A673 (cell line): ENCODE results near the gene UBA6. TPM values are rescaled to one million over a fixed set of nuclear protein-coding genes. Genes with fewer than 3 reads are reported as not detected.

ENCODE experiments used
- BruUV-seq: library from RNA; stranded (reverse); fragments of 400-500 nt; replicated peaks from 2 replicates; lab custom pipeline; 2021; lab: Mats Ljungman, UMichigan
- CTCF ChIA-PET: fragments of 300-600 bp; sonication (Branson Sonifier 250); formaldehyde crosslinking; loops from one replicate; lab custom pipeline; 2022; ENCODE audit warnings: antibody characterized with exemption; lab: Charles Lee
- POLR2A ChIA-PET: fragments of 300-600 bp; sonication (Branson Sonifier 250); formaldehyde crosslinking; loops from one replicate; lab custom pipeline; 2022; ENCODE audit warnings: antibody characterized with exemption; ENCODE audit not compliant: low non-redundant PET; lab: Charles Lee
- DNase-seq: peaks from one replicate; pipeline ENCODE4 v3.0.0-alpha.2; 2015; ENCODE audit warnings: low spot score
- H3K27ac ChIP-seq: fragments of 200-600 bp; sonication (generic); 2 replicates; pipeline ENCODE4 v1.5.1; 2016; ENCODE audit warnings: mixed run types, low read depth, mild to moderate bottlenecking, mixed read lengths, antibody characterized with exemption, low read length; ENCODE audit not compliant: poor library complexity, severe bottlenecking
- H3K27me3 ChIP-seq: fragments of 200-600 bp; sonication (generic); replicated peaks from 2 replicates; pipeline ENCODE4 v1.6.1; 2017; ENCODE audit warnings: mixed run types, low read depth, mild to moderate bottlenecking, mixed read lengths, antibody characterized with exemption, low read length; ENCODE audit not compliant: insufficient read depth, poor library complexity
- H3K36me3 ChIP-seq: fragments of 200-600 bp; sonication (generic); 2 replicates; pipeline ENCODE4 v1.6.1; 2016; ENCODE audit warnings: mixed run types, mild to moderate bottlenecking, mixed read lengths, antibody characterized with exemption, low read length; ENCODE audit not compliant: insufficient read depth, poor library complexity, severe bottlenecking
- H3K4me1 ChIP-seq: fragments of 200-600 bp; sonication (generic); 2 replicates; pipeline ENCODE4 v1.6.1; 2017; ENCODE audit warnings: mixed run types, mild to moderate bottlenecking, mixed read lengths, antibody characterized with exemption, low read length; ENCODE audit not compliant: insufficient read depth, poor library complexity, severe bottlenecking
- H3K4me3 ChIP-seq: fragments of 200-600 bp; sonication (generic); 2 replicates; pipeline ENCODE4 v1.5.1; 2016; ENCODE audit warnings: low read depth, mixed run types, mild to moderate bottlenecking, mixed read lengths, low read length; ENCODE audit not compliant: poor library complexity, severe bottlenecking
- H3K9me3 ChIP-seq: fragments of 200-600 bp; sonication (generic); 2 replicates; pipeline ENCODE4 v1.6.1; 2016; ENCODE audit warnings: mixed run types, low read depth, mild to moderate bottlenecking, mixed read lengths, antibody characterized with exemption, low read length; ENCODE audit not compliant: poor library complexity, severe bottlenecking
- EZH2 ChIP-seq: fragments of 200-600 bp; sonication (generic); IDR thresholded peaks from 2 replicates; pipeline ENCODE4 v1.6.1; 2017; ENCODE audit warnings: borderline replicate concordance, low read depth, mild to moderate bottlenecking, mixed read lengths, antibody characterized with exemption, low read length; ENCODE audit not compliant: poor library complexity, severe bottlenecking
- intact Hi-C: fragments of 100-400 bp; cut with micrococcal nuclease; formaldehyde crosslinking; loops from one replicate; pipeline ENCODE4 v1.10.0; 2022; ENCODE audit not compliant: unreplicated experiment
- total RNA-seq: library from RNA; stranded (reverse); gene quantifications from 2 replicates; pipeline ENCODE4 v1.2.3, GENCODE V29; 2021
- TF ChIP-seq, protein P1 (sequence below): fragments of 300-800, 200-600 bp; sonication (generic); conservative IDR thresholded peaks from 2 replicates; pipeline ENCODE4 v1.5.1; 2017; ENCODE audit warnings: low read depth, mild to moderate bottlenecking, antibody characterized with exemption, low read length, moderate library complexity, mixed read lengths

The UBA6 gene
- total RNA-seq, 1 experiment from 2014 or later = 33.2 TPM

DNA sequence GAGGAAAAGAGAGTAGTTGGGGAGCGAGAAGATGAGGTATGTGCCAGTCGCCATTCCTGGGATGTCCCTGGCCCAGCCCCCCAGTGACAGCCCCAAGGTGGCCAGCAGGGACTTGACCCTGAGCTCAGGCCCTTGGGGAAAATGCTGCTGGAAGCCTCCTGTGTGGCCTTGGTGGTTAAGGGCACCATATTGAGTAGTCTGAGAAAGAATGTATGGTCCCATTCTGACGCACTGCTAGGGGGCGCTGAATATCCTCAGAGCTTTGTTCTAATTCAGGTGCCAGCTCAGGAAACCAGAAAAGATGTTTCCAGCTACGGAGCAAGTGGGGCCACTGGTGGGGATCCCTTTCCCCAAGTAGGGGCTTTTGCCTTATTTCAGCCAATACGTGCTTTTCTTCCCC, 14.0 kb upstream of the UBA6 start:
- no peaks in the 10 kb centered on the region for H3K4me1 ChIP-seq
- H3K9me3 ChIP-seq = no peaks in the 10 kb centered on the region
- H3K27ac ChIP-seq = no peak overlapping the region
- ChIA-PET POLR2A (no interaction called here), CTCF (no interaction called here)
- no peaks in the 10 kb centered on the region for H3K27me3 ChIP-seq
- H3K4me3 ChIP-seq = no peak overlapping the region
- no peaks in the 10 kb centered on the region for H3K36me3 ChIP-seq
- TF ChIP-seq EZH2 = no peak
- TF ChIP-seq, protein P1, sequence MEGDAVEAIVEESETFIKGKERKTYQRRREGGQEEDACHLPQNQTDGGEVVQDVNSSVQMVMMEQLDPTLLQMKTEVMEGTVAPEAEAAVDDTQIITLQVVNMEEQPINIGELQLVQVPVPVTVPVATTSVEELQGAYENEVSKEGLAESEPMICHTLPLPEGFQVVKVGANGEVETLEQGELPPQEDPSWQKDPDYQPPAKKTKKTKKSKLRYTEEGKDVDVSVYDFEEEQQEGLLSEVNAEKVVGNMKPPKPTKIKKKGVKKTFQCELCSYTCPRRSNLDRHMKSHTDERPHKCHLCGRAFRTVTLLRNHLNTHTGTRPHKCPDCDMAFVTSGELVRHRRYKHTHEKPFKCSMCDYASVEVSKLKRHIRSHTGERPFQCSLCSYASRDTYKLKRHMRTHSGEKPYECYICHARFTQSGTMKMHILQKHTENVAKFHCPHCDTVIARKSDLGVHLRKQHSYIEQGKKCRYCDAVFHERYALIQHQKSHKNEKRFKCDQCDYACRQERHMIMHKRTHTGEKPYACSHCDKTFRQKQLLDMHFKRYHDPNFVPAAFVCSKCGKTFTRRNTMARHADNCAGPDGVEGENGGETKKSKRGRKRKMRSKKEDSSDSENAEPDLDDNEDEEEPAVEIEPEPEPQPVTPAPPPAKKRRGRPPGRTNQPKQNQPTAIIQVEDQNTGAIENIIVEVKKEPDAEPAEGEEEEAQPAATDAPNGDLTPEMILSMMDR = no peak
- no peak for DNase-seq
- intact Hi-C loops = no loop called here
- BruUV-seq = no TSS peak

DNA sequence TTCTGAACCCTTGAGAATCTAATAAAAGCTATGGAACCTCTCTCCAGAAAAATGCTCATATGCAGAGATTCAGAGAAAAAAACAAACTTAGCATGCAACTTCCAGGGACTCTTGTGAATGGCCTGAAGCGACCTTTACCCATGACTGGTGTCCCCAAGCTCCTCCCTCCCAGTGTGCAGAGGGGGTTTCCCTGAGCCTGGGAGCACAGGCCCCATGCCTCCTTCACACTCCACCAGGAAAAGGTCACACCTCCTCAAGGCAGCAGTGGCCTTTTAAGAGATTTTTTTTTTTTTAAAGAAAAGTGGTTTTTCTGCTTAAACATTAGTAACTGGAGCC, 13.3 kb upstream of the UBA6 start:
- CTCF ChIA-PET = no interaction called here
- no TSS peak for BruUV-seq
- Histone ChIP-seq H3K27me3 (no peaks in the 10 kb centered on the region), H3K4me1 (no peaks in the 10 kb centered on the region), H3K27ac (no peak overlapping the region), H3K4me3 (no peak overlapping the region), H3K36me3 (no peaks in the 10 kb centered on the region), H3K9me3 (no peaks in the 10 kb centered on the region)
- intact Hi-C loops = no loop called here
- POLR2A ChIA-PET = no interaction called here
- DNase-seq = no peak
- no peak for TF ChIP-seq EZH2
- TF ChIP-seq, protein P1 = no peak

DNA sequence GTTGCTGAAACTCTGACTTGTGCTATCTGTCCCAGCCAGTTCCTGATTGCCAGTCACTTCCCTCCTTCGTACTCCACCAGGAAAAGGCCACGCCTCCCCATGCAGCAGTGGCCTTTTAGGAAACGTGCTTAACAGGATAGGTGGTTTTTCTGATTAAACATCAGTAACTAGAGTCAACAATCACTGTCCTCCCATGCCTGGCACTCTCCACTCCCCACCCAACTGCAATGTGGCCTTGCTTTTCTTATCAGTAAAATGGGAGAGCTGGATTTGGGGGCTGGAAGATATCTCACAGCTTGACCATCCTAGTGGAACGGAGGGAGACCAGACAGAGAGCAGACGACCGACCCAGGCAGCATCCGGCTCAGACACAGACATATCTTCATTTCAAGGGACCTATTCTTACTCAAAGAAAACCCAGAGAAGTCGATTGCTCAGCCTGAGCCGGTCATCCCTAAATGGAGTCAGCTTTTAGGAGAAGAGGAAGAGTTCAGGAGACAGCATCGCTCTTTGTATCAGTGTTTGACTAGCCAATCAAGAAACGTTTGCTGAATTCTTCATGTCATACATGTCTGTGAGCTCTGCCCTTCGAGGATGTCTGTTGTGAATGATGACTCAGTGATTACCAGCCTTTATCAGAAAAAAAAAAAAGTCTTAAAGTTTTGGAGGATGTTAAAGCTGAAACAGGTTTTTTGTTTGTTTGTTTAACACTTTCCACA, 12.7 kb upstream of the UBA6 start:
- BruUV-seq = no TSS peak
- no peaks in the 10 kb centered on the region for H3K4me1 ChIP-seq
- no peaks in the 10 kb centered on the region for H3K9me3 ChIP-seq
- H3K36me3 ChIP-seq = no peaks in the 10 kb centered on the region
- CTCF ChIA-PET = no interaction called here
- no peak for TF ChIP-seq EZH2
- TF ChIP-seq, protein P1 = no peak
- intact Hi-C loops = no loop called here
- no peak overlapping the region for H3K27ac ChIP-seq
- no peak overlapping the region for H3K4me3 ChIP-seq
- H3K27me3 ChIP-seq = no peaks in the 10 kb centered on the region
- POLR2A ChIA-PET = no interaction called here
- DNase-seq = no peak
